Left ventricle myocardium inferior (tissue), 1 donor: Measurements from ENCODE around the gene EDA. TPM values are rescaled to one million over a fixed set of nuclear protein-coding genes. Genes with fewer than 3 reads are reported as not detected.

Experiments
- DNase-seq: peaks from one replicate; pipeline ENCODE4 v3.0.0-alpha.2; 2020
- H3K27ac ChIP-seq: fragments of 200-600 bp; replicated peaks from 2 replicates; pipeline ENCODE4 v1.8.0; 2021
- H3K27me3 ChIP-seq: fragments of 200-600 bp; 2 replicates; pipeline ENCODE4 v1.8.0; 2021; ENCODE audit warnings: low read depth
- H3K36me3 ChIP-seq: fragments of 200-600 bp; 2 replicates; pipeline ENCODE4 v1.8.0; 2021
- H3K4me1 ChIP-seq: fragments of 200-600 bp; 2 replicates; pipeline ENCODE4 v1.8.0; 2021
- H3K4me3 ChIP-seq: fragments of 200-600 bp; 2 replicates; pipeline ENCODE4 v1.8.0; 2021; ENCODE audit warnings: mild to moderate bottlenecking, moderate library complexity
- H3K9me3 ChIP-seq: fragments of 200-600 bp; replicated peaks from 2 replicates; pipeline ENCODE4 v1.8.0; 2021
- CTCF ChIP-seq: fragments of 200-600 bp; IDR thresholded peaks from 2 replicates; pipeline ENCODE4 v1.8.0; 2021; ENCODE audit warnings: antibody characterized with exemption, mild to moderate bottlenecking, borderline replicate concordance
- intact Hi-C: fragments of 100-400 bp; cut with micrococcal nuclease; formaldehyde crosslinking; loops from one replicate; pipeline ENCODE4 v1.11.0; 2022
- total RNA-seq: library from RNA; stranded (reverse); fragmentation: NEBNext Ultra II Directional; extraction: Animal tissue kit (Norgen Biotek cat#: 25700); gene quantifications from one replicate; pipeline ENCODE4 v1.2.1, GENCODE V29; 2021
- donor health status: DM: no; HTN: yes; CAD: no; lungs with severe emphysema.

EDA gene
- total RNA-seq, 1 donor from 2014 or later: 7.3 TPM

GRCh38 chrX:70026851-70027200 lies 410.9 kb downstream of the EDA start:
- Histone ChIP-seq H3K9me3 (no peaks in the 10 kb centered on the region), H3K27me3 (no peaks in the 10 kb centered on the region), H3K4me1 (peaks cover 12% of the 10 kb centered on the region), H3K27ac (no peak overlapping the region), H3K36me3 (no peaks in the 10 kb centered on the region), H3K4me3 (no peak overlapping the region)
- TF ChIP-seq CTCF: no peak
- intact Hi-C loops: no loop called here
- DNase-seq: no peak

- DNase-seq: no peak
- Histone ChIP-seq H3K4me1 (peaks cover 12% of the 10 kb centered on the region), H3K9me3 (no peaks in the 10 kb centered on the region), H3K4me3 (no peak overlapping the region), H3K36me3 (no peaks in the 10 kb centered on the region), H3K27me3 (no peaks in the 10 kb centered on the region), H3K27ac (no peak overlapping the region)
- no peak for TF ChIP-seq CTCF
- intact Hi-C loops: loop anchor here (2.0 to 10.0 kb wide), 2 partner anchors 65 to 491 kb away; no protein-coding TSS in a partner anchor
Observed at GRCh38 chrX:70029863-70030262, 413.9 kb downstream of the EDA start.

- H3K4me1 ChIP-seq: peaks cover 12% of the 10 kb centered on the region
- no peak overlapping the region for H3K4me3 ChIP-seq
- intact Hi-C loops: loop anchor here (2.0 to 10.0 kb wide), 2 partner anchors 64 to 492 kb away; no protein-coding TSS in a partner anchor
- DNase-seq: no peak
- H3K27ac ChIP-seq: no peak overlapping the region
- H3K27me3 ChIP-seq: no peaks in the 10 kb centered on the region
- TF ChIP-seq CTCF: peak; percentile 75
- no peaks in the 10 kb centered on the region for H3K36me3 ChIP-seq
- H3K9me3 ChIP-seq: no peaks in the 10 kb centered on the region
Observed at GRCh38 chrX:70030301-70030767, 414.4 kb downstream of the EDA start.

- TF ChIP-seq CTCF: no peak
- Histone ChIP-seq H3K4me3 (no peak overlapping the region), H3K36me3 (no peaks in the 10 kb centered on the region), H3K27ac (no peak overlapping the region), H3K4me1 (no peaks in the 10 kb centered on the region), H3K9me3 (no peaks in the 10 kb centered on the region), H3K27me3 (no peaks in the 10 kb centered on the region)
- intact Hi-C loops: loop anchor here (10.0 kb wide), 1 partner anchor 62 kb away; no protein-coding TSS in a partner anchor
- DNase-seq: no peak
Observed at GRCh38 chrX:70032792-70033191, 416.9 kb downstream of the EDA start.

GRCh38 chrX:70033348-70034051 lies 417.6 kb downstream of the EDA start:
- TF ChIP-seq CTCF: peak; percentile 54
- no peaks in the 10 kb centered on the region for H3K9me3 ChIP-seq
- intact Hi-C loops: loop anchor here (10.0 kb wide), 1 partner anchor 61 kb away; no protein-coding TSS in a partner anchor
- H3K27ac ChIP-seq: no peak overlapping the region
- no peaks in the 10 kb centered on the region for H3K4me1 ChIP-seq
- H3K27me3 ChIP-seq: no peaks in the 10 kb centered on the region
- no peak overlapping the region for H3K4me3 ChIP-seq
- DNase-seq: no peak
- H3K36me3 ChIP-seq: no peaks in the 10 kb centered on the region
